NCI-H2227 (cell line): ENCODE results near the gene PRAF2.

ENCODE experiments used
- DNase-seq: peaks from one replicate; lab custom pipeline; 2025; ENCODE audit not compliant: unreplicated experiment; lab: John Stamatoyannopoulos, UW

Gene PRAF2

GRCh38 chrX:49075347-49075746 lies 1.5 kb upstream of the PRAF2 start:
- no peak for DNase-seq

DNA sequence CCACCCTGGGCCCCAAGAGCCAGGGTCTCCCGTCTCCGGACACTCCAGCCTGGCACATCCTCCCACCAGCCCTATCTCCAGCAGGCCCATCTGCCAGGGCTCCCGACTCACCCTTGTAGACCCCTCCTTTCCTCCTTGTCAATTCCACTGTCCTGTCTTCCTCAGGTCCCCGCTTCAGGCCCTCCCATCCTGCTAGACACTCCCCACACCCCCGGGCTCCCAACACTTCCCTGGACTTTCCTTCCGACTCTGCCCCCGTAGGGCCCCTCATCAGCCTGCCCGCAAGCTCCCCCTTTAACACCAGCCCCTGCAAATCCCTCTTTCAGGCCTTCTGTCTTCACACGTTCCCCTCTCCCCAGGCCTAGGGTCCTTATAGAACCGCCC lies 1.1 kb downstream of the PRAF2 start:
- no peak for DNase-seq

DNA sequence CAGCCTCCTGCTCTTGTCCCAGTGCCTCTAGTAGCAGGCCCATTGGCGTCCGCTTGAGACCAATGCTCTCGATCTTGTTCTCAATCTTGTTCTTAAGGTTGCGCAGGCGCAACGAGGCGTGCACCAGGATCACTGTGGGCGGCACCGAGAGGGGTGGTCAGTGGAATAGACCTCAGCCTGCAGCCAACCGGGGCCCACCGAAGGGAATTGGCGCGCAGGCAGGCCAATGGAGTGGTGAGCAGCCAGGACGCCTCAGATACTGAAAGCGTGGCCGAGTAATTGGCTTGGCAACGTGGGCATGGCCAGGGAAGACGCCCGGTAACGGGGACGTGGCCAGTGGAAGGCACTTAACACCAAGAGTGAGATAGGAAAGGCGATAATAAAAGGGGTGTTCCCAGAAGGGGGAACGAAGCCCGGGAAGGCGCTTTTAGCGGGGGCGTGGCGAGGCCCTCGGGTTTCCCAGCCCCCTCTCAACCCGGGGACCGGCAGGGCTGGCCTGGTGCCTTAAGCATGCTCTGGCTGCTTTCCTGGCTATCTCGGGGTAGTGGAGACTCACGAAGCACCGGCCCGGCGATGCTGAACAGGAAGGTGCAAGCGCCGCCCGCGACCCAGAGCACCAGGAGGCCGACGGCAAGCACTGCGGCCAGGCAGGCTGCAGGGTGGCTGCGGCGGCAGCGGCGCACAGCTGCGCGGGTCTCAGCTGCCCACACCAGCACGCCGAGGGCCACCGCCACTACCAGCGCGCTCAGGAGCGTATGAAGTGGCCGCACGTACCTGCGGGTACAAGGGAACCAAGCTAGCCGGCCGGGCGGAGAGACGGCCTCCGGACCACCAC lies 1.7 kb downstream of the PRAF2 start:
- DNase-seq = peak; percentile 96

DNA sequence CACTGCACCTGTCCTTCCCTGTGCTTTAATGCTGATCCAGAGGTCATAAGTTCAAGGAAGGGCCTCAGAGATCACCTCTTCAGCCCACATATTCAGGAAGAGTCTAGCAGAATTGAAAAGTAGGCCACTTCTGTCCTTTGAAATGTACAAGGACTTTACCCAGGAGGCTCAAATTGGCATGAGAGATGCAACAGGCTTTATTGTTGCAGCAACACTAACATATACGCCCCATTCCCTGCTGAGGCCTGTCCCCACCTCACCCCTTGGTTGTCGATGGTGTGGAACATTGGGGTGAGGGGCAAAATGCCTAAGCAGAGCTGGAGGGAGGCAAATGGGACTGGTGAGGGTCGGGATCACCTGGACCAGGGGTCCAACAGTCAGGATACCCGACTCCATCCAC lies 2.8 kb downstream of the PRAF2 start:
- DNase-seq = no peak

GRCh38 chrX:49069038-49069437 lies 4.8 kb downstream of the PRAF2 start:
- DNase-seq = no peak

DNA sequence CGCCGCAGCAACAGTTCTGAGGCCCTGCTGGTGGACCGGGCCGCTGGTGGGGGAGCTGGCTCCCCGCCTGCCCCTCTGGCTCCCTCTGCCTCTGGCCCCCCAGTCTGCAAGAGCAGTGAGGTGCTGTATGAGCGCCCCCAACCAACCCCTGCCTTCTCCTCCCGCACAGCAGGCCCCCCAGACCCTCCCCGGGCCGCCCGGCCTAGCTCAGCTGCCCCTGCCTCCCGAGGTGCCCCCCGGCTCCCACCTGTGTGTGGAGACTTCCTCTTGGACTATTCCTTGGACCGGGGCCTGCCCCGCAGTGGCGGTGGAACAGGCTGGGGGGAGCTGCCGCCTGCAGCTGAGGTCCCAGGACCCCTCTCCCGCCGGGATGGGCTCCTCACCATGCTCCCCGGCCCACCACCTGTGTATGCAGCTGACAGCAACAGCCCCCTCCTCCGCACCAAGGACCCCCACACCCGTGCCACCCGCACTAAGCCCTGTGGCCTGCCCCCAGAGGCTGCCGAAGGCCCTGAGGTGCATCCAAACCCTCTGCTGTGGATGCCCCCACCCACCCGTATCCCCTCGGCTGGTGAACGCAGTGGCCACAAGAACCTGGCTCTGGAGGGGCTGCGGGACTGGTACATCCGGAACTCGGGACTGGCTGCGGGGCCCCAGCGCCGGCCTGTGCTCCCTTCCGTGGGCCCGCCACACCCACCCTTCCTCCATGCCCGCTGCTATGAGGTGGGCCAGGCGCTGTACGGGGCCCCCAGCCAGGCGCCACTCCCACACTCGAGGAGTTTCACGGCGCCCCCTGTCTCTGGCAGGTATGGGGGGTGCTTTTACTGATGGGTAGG lies 6.3 kb downstream of the PRAF2 start:
- no peak for DNase-seq

DNA sequence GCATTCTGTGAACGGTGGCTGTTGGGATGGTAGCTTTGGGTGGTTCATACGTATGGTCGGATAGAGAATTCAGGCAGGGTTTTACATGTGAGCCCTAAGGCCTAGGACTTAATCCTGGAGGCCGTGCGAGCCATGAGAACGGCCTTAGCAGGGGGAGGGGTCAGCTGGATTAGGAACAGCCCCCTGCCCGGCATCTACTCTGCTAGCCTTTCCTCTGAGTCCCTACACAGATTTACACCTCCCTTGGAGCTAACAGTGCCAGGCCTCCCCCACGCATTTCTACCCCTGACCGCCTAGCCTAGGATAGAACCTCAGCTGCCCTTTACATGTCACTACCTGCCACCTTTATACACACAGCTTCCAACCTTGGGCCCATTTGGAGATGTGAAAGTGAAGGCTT lies 7.1 kb downstream of the PRAF2 start:
- DNase-seq = no peak

GRCh38 chrX:49066278-49066677 lies 7.5 kb downstream of the PRAF2 start:
- no peak for DNase-seq

- no peak for DNase-seq
Measured at GRCh38 chrX:49064735-49065134, 9.1 kb downstream of the PRAF2 start.

- no peak for DNase-seq
Measured at GRCh38 chrX:49064303-49064702, 9.5 kb downstream of the PRAF2 start.

DNA sequence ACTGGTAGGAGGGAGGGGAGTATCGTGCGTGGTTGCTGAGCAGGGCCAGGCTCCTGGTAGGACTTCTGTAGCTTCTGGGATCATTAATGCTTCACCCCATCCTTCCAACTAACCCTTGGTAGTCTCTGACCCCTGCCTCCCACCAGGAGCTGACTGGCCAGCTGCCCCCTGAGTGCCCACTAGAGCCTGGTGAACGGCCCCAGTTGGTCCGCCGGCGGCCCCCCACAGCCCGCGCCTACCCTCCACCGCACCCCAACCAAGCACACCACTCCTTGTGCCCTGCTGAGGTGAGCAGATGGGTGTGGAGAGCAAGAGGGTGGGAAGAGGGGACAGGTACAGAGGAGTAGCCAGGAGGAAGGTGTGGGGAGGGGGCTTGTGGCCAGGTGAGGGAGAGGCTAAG lies 10.1 kb downstream of the PRAF2 start:
- no peak for DNase-seq

DNA sequence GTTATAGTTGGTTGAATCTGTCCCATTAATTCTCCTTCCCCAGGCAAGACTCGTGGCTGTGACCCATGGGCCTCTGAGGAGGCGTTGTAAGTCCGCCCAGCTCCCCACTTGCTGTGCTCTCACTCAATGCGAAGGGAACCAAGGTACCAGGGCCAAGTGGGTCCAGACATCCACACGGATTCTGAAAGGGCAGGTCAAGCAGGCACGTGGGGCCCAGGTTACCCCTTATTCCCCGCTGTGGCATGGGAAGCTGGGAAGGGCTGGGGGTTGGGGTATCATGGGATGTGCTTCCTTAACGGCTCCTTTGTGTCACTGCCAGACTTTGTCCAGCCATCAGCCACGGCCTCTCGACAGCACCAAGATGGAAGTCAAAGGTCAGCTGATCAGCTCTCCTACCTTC lies 11.9 kb downstream of the PRAF2 start:
- no peak for DNase-seq

DNA sequence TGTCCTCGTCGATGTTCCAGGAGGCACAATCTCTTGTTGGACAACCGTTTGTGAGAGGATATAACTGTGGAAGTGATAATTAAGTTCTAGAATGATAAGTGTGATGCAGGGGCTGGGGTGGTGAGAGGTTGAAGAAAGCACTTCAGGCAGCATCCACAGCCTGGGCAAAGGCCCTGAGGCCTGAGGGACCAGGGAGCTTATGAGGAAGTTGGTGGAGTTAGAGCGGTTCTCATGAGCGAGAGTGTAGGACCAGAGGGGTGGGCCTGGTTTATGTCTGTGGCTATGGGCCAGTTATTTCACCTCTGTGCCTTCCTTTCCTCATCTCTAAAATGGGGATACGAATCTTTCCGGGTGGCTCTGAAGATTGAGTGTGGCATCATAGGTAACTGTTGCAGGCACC lies 12.3 kb downstream of the PRAF2 start:
- DNase-seq = no peak

- no peak for DNase-seq
Measured at GRCh38 chrX:49060914-49061313, 12.9 kb downstream of the PRAF2 start.

- no peak for DNase-seq
Measured at GRCh38 chrX:49059681-49060085, 14.1 kb downstream of the PRAF2 start.

DNA sequence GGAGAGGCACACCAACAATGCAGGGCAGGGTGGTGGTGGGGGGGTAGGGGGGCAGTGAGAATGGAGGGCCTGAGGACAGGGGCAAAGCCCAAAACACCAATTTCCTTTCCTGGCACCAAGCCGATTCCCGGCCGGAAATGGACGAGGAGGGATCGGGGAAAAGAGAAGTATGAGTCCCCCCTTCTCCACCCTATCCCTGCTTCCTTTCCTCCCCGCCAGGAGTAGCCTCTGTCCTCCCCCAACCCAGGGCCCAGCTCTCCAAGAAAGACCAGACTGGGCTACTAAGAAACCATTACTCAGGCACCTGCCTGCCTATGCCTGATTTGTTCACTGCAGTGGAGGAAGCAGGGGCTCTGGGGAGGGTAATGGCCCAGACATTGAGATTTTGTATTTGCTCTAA lies 14.6 kb downstream of the PRAF2 start:
- no peak for DNase-seq

- no peak for DNase-seq
Measured at GRCh38 chrX:49058794-49059193, 15.0 kb downstream of the PRAF2 start, which contains the start of gene CCDC120. CCDC120 (plus strand) TSS chrX:49058999; CDS start chrX:49062042, 3,043 bp downstream.

DNA sequence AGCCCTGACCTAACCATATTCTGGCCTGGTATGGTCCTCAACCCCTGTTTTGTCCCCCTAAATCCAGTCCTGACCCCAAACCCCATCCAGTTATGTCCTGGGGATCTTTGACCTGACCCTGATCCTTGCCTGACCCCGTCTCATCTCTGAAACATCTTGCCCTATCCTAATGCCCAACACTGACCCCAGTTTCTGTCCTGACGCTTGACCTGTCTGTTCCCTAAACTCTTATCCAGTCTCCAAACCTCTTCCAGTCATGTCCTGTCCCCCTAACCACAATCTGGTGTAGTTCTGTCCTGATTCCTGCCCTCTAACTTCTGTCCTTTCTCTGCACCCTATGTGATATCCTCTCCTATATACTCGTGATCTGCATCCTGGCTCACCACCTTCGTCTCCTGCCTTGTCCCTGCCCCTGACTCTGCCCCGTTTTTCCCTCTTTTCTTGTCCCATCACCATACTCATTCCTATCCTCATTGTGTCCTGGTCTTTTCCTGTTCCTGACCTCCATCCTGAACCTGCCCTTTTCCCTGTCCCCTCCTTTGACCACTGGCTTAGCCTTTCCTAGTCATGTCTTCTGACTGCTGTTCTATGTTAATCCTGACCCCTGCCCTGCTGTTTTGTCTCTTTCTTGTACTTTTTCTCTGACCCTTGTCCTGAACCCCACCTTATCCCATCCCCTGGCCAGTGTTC lies 19.6 kb downstream of the PRAF2 start:
- no peak for DNase-seq

DNA sequence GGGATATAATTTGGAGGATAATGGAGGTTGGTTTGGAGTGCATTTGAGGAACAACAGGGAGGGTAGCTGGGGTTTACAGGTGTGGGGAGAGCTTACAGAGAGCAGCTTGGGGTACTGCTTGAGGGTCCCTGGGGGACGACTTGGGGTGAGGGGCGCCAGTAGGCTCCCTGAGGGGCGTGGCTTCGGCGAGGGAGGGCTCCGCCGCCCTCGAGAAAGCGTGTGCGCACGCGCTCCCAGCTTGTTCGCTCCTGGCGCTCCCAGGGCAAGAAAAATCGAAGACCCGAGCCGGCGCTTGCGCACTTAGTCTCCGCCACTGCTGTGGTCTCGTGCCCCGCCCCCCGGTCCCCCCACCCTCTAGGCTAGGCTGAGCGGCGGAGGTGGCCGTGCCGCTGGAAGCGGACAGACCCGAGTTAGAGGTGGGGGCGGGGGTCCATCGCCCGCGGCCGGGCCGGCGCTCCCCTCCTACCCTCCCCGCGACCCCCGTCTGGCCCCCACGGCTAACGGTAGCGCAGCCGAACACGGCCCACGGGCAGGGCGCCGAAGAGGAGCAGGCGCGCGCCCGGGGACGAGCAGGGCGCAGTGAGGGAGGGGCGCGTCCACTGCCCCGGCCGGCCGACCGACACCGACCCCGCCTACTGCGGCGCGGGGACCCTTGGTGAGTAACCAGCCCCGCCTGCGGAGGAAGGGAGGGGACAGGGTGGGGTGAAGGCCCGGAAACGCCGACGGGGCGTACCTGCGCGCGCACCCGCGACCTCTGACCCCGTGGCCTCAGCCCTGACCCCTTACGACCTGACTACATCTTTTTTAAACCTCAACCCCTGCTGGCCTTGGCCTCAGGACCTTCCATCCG lies 20.4 kb downstream of the PRAF2 start:
- peak; percentile 98 for DNase-seq

DNA sequence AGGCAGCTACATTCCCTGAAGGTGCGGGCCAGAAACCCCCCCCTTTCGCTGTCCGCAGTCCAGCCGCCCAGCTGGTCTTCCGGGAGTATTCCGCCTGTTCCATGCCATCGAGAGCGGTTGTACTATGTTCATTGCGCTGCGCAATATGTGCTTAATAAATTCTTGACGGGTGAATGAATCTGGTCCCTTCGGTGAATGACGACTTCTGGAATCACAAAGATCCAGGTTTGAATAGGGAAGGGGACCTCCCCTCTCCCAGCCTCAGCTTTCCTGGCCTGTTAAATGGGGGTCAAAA lies 29.9 kb downstream of the PRAF2 start:
- no peak for DNase-seq
